M059J (cell line): Measurements from ENCODE around the gene OR51B5. TPM values are rescaled to one million over a fixed set of nuclear protein-coding genes. Genes with fewer than 3 reads are reported as not detected.
"Not testable (repeated sequence)": the region's sequence is repeated elsewhere in the genome, so short reads cannot be mapped to it uniquely, and the experiment has no call there.

Experiments used
- DNase-seq: peaks from one replicate; pipeline ENCODE4 v3.0.0-alpha.2; 2012; ENCODE audit warnings: low read depth
- total RNA-seq: library from RNA; depleted of rRNA; stranded (reverse); fragments of >200 nt; shearing (Covaris generic); gene quantifications from 2 replicates; pipeline ENCODE4 v1.2.3, GENCODE V29; 2014; rRNA removed

OR51B5 gene, protein sequence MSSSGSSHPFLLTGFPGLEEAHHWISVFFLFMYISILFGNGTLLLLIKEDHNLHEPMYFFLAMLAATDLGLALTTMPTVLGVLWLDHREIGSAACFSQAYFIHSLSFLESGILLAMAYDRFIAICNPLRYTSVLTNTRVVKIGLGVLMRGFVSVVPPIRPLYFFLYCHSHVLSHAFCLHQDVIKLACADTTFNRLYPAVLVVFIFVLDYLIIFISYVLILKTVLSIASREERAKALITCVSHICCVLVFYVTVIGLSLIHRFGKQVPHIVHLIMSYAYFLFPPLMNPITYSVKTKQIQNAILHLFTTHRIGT
- not detected in 2 replicates for total RNA-seq

DNA sequence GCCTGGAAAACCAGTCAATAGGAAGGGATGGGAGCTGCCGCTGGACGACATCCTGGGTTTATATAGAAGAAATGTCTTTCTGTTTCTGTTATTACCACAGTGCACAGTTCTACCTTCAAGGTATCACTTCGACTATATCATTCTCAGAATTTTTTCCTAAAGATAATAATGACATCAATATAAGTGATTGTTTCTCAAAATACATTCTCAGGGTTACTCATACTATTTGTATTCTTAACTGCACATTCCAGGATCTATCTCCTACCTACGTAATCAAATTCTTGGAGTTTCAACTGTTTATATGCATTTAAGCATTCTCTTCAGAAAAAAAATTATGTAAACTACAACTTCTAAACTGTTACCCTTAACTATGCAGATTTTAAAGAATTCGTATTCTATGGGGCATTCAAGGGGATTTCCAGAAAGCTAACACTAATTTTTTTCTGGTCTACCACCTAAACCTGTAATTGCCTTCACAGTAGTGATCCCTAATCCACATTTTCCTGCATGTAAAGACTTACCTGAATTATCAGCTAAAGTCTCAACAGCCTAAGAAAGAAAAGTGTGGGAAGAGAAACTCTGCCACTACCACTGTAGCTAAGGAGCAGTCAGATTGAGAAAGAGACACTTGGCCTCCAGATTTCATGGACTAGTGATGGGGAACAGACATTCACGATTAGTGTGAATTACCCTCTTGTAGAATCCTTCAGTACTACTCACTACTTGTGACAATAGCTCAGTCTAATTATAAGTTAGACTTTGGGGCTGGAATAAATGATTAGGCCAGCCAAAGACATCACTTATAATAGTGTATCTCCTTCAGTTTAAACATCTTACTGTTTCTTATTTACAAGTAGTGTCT is at the start of gene OR51B5:
TSS of gene OR51B5 (minus strand) at position 51 of the 862 bp plus-strand sequence. CDS start at position 51, 0 bp downstream.
- DNase-seq, result no peak

DNA sequence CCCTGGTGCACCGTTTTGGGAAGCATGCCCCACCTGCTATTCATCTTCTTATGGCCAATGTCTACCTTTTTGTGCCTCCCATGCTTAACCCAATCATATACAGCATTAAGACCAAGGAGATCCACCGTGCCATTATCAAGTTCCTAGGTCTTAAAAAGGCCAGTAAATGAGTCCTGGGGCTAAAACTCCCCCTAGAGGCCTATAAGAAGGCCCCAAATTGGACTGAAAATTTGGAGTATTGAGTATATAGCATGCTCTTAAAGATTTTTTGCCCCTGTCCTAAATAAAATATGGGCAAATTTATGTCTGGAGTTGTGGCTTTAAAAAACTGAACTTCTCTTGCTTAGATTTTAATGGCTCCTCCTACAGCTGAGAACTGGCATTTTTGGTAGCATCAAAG is 46.9 kb upstream of the OR51B5 start:
- no peak for DNase-seq

DNA sequence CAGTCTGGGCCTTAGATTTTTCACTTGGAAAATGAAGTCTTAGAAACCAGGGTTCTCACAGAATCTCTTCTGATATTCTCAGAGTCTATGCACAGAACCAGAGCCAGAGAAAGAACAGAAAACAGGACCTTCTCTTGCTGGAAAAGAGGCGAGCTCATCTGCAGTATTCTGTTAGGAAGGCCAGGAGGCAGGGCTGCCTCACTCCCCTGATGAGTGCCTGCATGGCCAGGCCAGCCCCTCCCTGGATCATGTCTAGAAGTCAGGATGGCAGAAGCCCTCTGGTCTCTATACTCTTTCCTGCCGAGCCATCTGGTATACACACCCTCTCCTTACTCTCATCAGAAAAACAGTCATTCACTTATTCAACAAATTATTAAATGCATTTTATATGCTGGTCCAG is 41.0 kb upstream of the OR51B5 start:
- DNase-seq, result no peak

DNA sequence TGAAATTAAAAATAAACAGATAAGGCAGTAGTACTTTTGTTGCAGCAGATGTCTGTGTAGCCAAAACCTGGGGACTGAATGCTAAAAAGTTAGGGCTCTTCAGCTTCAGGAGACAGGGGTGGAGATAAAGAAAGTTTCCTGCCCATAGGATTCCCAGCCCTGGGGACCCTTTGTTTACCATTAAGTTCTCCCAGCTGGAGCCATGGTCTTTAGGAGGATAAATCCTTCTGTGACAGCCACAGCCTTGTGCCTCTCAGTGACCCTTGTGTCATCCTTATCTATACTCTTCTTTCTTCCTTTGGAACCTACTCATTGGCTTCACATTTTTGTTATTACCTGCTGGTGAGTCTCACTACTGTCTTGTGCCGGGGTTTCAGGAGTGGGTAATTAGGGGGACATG is 40.3 kb upstream of the OR51B5 start, which contains the start of gene OR51M1:
TSS of gene OR51M1 (plus strand) at position 237 of the 400 bp plus-strand sequence. CDS start 5,587 bp downstream, outside the sequence.
- DNase-seq, result no peak

DNA sequence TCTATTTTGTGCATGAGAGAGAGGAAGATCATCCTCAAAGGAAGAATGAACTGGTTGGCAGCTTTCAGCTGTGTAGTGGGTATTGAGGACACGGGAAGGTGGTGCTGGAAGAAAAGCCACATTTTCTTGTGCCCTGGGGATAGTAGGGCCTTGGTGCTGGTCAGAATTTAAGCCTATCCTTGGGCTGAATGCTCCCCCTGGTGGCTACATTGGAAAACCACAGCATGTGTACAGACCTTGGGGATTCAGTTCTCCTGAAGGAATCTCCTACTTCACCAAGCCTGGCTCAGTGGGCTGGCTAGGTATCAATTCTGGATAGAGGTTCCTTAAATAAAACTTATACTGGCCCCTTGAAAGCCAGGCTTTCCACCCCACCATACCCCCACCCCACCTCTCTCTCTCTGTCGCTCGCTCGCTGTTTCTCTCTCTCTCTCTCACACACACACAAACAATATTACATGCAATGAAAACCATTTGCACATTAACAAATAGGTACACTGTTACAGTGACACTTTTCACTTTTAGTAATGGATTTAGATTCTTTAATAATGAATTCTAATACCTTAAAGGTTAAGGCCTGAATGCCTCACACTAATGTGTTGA is 37.5 kb upstream of the OR51B5 start:
- DNase-seq, result peak; percentile 77

DNA sequence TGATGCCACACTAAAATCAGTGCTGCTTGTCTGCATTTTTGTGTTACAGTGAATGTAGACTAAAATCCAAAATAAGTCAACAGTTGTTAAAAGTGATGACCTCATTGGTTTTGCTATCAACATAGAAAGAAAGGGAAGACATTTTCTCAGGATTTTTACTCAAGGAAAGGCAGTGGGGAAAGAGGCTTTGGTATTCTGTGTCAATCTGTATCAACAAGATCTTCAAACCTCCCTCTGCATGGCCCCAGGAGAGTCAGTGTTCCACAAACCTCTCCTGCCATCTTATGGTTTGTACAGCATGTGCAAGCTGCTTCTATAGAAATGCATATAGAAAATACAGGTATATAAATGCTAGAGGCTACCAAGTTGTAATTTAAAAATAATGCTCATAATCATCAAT is 26.5 kb upstream of the OR51B5 start:
- peak; percentile 59 for DNase-seq

DNA sequence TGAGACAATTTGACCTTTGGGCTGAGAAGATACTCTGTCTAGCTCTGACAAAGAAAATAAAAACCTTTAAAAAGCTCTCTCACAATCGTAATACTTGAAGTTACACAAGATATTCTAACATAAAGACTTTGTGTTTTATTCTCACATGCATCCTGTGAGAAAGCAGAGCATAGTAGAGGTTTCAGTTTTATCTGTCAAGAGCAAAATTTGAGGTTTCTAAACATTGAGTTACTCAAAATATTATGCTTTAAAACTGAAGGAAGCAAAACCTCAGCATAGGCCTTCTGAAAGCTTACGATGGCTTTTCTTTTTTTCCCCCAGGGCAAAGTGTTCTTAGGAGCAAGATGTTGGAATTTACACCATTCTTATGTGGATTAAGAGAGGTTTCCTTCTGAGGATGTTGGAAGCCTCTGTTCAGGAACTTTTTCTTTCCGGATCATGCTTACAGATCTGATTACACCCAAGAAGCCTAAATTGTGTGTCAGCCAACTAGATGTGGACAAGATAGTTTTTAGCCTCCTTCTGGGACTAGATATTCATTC is 25.2 kb upstream of the OR51B5 start:
- DNase-seq, result peak; percentile 61

DNA sequence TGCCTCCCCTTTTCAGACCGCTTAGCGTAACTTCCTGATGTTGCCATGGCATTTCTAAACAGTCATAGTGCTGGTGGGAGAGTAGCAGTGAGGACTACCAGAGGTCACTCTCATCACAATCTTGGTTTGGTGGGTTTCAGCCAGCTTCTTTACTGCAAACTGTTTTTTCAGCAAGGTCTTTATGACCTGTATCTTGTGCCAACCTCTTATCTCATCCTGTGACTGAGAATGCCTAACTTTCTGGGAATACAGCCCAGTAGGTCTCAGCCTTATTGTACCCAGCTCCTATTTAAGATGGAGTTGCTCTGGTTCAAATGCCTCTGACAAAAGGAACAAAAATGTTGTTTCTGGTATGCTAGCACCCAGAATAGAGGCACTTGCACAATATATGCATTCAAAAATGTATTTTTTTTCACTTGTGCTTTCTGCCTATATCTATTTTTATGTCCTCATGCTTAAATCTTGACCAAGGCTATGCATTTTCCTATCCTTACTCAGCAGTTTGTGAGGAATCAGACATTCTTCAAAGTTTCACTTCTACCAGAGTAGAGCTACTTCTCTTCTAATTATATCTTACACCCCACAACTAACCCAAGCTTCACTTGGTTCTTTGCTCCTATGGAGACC is 24.2 kb upstream of the OR51B5 start:
- peak; percentile 89 for DNase-seq

DNA sequence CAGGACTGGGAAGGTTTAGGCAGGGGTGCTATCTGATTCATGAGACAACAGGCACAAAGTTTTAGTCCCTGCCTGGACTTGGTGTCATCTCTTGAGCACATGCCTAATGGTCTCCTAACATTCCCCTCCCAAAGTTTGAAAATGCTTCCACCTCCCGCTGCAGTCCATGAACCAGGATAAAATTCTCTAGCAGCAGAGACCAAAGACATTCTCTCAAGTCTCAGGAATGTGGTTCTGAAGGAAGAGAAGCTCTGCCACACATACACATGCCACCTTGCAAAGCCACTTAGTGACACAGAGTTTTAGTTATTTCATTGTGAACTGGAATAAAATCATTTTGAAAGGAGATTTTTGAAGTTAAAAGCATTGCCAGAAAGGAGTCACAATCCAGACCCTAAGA is 23.5 kb upstream of the OR51B5 start:
- peak; percentile 72 for DNase-seq

DNA sequence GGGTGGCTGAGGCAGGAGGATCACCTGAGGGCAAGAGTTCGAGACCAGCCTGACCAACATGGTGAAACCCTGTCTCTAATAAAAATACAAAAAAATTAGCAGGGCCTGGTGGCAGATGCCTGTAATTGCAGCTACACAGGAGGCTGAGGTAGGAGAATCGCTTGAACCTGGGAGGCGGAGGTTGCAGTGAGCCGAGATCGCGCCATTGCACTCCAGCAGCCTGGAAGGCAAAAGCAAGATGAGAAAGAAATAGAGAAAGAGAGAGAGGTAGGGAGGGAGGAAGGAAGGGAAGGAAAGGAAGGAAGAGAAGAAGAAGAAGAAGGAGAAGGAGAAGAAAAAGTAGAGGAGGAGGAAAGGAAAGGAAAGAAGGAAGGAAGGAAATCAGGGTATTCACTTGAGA is 23.0 kb upstream of the OR51B5 start:
- DNase-seq, result not testable (repeated sequence)

DNA sequence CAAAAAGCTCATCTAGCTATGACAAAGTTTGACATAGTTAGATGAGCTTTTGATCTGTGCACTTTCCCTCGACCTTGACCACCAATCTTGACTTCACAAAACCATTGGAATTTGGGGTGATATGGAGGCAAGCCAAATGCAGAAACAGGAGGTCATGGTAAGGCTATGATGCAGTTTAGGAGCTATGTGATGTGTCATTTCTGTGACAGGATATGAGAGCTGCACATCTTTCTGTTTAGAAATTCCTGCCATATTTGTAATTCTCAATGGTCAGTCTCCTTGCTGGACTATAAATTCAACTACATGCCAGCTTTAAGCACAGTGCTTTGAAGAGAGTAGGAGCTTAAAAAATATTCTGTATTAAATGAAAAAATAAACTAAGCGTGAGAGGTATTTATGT is 20.9 kb upstream of the OR51B5 start:
- peak; percentile 96 for DNase-seq

DNA sequence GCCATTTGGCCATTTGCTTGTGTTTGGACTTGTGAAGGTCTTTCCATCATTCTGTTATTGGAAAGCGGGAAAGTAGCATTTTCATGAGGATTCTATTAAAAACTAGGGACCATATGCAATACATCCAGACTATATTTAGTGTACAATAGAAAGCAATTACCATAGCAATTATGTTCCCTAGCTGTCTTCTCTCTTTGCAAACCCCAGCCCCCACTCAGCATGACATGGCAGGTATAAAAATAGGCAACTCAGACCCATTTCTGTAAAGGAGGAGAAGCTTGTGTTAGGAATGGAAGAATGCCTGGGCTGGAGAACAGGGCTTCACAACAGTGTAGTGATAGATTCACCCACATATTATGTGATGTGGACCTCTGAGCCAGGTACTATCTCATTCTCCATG is 20.4 kb upstream of the OR51B5 start:
- peak; percentile 46 for DNase-seq

DNA sequence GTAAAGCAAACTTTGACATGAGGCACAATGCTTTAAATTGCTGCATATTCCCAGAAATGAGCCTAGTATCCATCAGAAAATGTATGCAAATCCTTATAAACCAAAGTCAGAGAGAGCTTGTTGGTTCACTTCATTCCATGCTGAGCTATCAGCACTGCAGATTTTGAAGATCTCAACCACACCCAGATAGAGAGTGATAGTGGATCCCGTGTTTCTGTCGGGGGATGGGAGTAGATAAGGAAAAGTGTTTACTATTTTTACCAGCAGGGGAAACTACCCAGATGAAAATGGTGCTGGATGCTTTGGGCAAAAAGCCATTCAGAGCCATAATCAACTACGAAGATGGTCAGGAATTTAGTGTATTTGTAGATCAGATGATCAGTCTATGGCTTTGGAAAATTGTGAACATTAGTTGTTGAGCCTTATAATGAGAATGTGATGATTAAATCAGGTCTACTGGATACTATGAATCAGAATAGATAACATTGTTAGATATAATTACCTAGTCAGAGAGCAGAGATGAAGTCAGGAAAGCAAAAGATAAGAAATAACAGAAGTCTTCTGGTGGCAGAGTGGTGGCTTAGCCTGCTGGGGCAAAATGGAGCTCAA is 18.8 kb upstream of the OR51B5 start:
- DNase-seq, result peak; percentile 59

DNA sequence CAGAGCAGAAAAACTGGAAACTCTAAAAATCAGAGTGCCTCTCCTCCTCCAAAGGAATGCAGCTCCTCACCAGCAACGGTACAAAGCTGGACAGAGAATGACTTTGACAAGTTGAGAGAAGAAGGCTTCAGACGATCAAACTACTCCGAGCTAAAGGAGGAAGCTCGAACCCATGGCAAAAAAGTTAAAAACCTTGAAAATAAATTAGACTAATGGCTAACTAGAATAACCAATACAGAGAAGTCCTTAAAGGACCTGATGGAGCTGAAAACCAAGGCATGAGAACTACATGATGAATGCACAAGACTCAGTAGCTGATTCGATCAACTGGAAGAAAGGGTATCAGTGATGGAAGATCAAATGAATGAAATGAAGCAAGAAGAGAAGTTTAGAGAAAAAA is 12.7 kb upstream of the OR51B5 start:
- not testable (repeated sequence) for DNase-seq

DNA sequence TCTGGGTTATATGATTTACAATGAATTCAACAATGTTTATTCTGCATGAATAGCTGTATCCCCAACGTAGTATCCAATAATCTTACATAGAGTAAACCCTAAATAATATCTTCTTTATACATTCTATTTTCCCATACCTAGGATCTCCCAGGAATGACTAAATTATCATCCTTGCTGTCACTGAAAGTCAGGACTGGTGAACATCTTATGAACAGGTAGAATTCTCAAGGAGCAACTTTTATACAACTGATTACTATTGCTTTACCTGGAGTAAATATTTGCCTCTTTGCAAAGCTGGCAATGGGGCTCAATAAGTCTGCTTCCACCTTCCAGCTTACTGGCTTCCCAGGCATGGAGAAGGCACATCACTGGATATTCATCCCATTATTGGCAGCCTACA is 7.9 kb upstream of the OR51B5 start, which contains the start of gene OR51B6:
TSS of gene OR51B6 (plus strand) at position 301 of the 400 bp plus-strand sequence. CDS start at position 301, 0 bp downstream.
- no peak for DNase-seq

DNA sequence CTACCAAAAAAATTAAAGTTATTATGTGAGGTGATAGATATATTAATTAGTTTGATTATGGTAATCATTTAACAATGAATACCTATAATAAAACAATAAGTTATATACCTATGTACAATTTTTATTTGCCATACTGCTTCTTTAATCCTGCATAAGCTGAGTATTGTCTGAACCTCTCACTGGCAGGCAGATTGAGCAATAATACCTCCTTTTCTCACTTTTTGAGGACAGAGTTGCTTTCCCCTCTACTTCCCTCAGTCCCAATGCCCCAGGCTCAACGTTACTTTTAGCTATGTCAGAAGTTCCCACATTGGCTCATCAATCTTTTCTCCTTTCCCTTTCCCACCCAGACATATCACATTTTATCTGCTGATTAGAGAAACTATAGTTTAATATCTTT is 6.2 kb upstream of the OR51B5 start:
- DNase-seq, result no peak

DNA sequence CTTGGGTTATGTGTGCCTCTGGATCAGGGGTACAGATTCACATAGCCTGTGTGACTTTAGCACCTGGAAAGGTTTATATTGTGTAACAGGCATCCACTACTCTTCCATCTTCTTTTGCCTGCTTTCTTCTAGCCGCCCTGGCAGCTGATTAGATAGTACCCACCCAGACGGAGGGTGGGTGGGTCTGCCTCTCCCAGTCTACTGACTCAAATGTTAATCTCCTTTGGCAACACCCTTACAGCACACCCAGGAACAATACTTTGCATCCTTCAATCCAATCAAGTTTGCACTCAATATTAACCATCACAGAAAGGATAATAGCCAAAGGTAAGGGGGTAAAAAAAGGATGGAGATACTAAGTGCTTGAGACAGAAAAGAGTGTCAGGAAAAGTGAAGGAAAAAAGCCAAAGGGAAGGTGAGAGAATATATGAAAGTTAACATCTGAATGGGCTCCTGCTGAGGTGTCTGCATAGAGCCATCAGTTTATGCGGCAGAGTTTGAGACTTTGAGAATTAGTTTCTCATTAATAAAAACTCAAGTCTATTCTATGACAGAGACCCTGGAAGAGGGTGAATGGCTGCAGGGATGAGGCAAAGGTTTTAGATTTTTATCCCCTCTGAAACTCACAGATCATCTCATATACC is 5.3 kb upstream of the OR51B5 start:
- DNase-seq, result no peak

DNA sequence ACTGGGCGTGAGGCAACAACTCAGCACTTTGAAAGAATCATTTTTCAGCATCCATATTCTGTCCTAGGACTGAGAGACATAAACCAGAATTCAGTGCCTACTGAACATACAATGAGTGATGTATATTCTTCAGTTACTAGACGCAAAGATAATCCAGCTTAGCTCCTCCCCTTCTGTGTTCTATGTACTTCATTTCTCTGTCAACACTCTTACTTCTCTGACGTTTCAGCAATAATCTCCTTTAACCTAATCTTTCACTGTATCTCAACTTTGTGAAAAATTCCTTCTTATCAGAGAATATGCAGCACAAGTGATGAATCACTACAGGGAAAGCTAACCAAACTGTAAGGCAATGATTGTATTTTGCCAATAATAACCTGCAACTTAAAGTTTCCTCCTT is 2.5 kb upstream of the OR51B5 start:
- no peak for DNase-seq

DNA sequence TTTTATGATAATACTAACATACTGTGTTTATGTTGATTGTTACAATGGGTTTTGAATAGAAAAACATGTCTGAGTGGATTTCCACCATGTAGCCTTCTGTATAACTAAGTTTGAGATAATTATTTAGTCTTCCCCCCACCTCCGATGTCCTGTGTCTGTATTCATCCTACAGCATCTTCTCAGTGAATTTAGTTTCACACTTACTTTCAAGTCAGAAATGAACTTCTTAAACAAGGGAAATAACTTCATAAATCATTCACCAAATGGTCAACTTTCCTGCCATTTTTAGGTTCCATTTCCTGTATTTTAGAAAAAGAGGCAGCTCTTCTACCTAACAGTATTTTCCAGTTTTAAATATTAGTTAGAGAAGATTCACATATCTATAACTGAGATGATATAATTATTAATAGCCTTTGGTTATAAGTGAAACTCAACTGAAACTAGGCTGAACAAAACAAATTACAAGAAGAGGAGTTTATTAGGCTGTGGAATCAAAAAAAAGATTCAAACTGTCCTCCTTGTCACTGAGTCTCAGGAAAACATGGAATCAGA is 3.5 kb downstream of the OR51B5 start:
- DNase-seq, result no peak

DNA sequence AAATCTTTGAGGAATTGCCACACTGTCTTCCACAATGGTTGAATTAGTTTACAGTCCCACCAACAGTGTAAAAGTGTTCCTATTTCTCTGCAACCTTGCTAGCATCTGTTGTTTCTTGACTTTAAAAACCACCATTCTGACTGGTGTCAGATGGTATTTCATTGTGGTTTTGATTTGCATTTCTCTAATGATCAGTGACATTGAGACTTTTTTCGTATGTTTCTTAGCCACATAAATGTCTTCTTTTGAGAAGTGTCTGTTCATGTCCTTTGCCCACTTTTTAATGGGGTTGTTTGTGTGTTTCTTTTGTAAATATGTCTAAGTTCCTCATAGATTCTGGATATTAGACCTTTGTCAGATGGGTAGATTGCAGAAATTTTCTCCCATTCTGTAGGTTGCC is 6.1 kb downstream of the OR51B5 start:
- not testable (repeated sequence) for DNase-seq
